T follicular helper cell (primary cell): ENCODE measurements around the gene MGAT5B.
"Not testable (repeated sequence)": the region's sequence is repeated elsewhere in the genome, so short reads cannot be mapped to it uniquely, and the experiment has no call there.

Experiments
- DNase-seq: peaks from one replicate; pipeline ENCODE4 v3.0.0-alpha.2; 2020; ENCODE audit warnings: low read depth

MGAT5B gene

DNA sequence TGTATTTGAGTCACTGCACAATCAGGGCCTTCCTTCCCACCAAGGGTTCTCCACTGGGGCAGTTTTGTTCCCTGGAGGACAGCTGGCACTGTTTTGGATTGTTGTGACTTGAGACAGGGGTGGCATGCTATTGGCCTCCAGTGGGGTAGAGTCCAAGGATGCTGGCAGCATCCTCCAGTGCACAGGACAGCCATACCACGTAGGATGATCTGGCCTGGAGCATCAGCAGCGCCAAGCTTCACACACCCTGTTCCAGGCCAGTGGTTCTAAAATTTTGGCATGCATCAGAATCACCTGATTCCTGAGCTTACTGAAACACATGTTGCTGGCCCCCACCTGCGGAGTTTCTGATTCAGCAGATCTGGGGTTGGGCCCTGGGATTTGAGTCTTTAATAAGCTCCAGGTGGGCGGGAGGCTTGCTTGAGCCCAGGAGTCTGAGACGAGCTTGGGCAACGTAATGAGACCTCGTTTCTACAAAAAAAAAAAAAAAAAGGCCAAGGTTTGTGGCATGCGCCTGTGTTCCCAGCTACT, 83.2 kb downstream of the MGAT5B start:
- no peak for DNase-seq

DNA sequence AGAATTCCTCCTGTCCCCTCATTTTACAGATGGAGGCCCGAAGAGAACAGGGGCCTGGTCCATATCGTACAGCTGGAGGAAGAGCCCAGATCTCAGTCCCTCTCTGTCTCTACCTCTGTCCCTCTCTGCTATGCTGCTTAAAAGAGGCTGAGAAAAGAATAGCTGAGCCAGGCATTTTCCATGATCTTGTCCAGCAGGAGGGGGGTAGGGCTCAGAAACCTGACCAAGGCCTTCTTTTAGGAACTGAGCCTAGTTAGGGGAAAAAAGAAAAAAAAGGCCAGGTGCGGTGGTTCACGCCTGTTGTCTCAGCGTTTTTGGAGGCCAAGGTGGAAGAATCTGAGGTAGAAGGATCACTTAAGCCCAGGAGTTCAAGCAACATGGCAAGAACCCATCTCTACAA, 84.2 kb downstream of the MGAT5B start:
- no peak for DNase-seq

DNA sequence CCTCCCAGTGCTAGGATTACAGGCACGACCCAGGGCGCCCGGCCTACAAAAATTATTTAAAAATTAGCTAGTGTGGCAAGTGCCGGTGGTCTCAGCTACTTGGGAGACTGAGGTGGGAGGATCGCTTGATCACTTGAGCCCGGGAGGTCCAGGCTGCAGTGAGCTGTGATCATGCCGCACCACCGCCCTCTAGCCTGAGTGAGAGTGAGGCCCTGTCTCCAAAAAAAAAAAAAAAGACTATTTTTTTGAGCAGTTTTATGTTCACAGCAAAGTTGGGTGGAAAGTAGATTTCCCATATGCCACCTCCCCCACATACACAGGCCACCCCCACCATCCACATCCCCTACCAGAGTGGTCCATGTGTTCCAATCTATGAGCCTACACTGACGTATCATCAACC, 84.9 kb downstream of the MGAT5B start:
- no peak for DNase-seq

DNA sequence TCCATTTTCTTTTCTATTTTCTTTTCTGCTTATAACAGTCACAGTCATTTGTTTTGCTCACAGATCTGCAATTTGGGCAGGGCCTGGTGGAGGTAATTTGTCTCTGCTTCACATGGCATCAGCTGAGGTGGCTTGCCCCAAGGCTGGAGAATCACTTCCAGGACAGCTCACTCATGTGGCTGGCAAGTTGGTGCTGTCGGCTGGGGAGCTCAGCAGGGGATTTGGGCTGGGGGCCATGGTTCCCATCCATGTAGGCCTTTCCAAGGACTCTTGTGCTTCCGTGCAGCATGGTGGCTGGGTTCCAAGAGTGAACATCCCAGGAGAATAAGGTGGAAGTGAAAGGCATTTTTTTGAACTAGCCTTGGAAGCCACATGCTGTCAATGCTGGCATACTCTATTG, 85.7 kb downstream of the MGAT5B start:
- no peak for DNase-seq

DNA sequence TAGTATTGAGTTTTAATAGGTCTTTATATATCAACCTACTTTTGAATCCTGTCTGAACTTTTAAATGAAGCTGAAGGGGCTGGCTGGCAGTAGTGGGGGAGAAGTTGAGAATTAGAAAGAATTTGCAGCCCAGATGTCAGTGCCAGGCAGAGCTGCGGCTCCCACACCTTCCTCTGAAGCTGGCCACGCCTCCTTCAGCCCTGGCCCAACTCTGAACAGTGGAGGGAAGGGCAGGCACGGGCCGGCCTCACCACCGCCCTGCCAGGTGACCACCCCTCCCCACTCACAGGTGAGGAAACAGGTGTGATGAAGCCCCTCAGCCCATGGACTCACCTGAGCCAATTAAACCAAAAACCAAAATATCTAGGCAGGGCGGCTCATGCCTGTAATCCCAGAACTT, 87.0 kb downstream of the MGAT5B start:
- no peak for DNase-seq

DNA sequence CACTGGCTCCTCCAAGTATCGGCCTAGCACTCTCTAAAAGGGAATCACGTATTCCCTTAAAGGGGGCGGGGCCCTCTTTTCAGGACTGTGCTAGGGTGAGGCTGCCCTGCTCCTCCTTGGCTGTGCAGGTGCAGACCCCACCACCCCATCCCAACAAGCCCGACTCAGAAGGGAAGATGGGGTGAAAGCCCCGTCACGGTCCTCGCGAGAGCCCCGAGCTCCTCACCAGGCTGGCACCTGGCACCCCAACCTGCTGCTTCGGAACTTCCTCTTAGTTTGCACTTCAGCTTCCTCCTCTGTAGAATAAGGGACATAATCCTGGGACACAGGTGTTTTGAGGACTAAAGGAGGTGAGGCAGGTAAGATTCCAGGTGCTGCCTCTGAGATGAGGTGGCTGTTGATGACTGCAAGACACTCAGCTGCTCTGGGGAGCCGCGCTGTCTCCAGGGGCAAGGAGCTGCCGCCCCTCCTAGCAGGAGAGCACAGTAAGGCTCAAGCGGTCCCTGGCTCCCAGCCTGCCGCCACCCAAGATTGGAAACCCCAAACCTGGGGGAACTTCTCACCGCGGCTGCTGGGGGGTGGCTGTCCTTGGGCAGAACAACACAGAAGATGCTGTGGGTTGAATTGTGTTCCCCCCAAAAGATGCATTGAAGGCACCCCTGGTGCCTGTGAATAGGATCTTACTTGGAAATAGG, 88.8 kb downstream of the MGAT5B start:
- no peak for DNase-seq

DNA sequence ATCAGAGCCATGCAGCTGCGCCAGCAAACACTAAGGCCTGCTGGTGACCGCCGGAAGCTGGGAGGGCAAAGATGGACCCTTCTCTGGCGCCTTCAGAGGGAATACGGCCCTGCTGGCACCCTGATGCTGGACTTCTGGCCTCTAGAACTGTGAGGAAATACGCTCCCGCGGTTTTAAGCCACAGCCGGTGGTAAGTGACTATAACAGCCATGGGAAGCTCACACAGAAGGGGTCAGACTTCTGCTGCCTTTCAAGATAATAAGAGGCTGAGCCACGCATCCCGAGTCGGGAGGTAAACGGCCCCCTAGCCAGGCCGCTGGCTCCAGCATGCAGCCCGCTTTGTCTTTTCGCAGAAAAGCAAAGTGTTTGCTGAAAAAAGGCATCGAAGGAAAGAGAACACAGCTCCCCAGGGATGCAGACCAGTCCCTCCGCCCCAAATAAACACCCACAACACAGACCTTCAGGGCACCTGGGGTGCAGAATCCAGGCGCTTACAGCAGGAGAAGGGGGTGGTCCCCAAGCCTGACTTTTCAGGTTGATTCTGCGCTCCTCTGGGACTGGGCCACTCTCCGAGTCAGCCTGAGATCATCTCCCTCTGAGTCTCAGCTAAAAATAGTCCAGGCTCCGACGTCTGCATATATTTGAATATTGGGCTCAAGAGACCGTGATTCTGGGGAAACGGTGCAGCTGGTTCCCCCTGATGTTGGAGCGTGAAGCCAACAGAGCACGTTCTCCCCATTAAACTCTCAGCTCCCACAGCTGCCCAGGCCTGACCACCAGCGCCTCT, 89.7 kb downstream of the MGAT5B start:
- no peak for DNase-seq

DNA sequence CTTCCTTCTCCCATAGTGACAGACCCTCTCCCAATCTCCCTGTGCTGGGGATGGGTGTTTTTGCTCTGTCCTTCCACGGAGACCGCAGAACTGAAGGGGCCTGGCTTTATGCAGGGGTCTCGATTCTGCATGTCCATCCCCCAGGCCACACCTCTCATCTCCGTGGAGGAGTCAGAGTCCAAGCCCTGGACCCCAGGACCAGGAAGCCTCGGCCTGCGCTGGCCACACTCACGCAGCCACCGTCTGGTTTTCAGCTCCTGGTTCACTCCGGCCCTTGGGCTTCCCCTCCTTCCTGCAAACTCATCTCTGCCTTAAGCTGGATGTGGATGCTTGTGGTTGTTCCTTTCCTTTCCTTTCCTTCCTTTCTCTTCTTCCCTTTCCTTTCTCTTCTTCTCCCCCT, 90.8 kb downstream of the MGAT5B start:
- no peak for DNase-seq

DNA sequence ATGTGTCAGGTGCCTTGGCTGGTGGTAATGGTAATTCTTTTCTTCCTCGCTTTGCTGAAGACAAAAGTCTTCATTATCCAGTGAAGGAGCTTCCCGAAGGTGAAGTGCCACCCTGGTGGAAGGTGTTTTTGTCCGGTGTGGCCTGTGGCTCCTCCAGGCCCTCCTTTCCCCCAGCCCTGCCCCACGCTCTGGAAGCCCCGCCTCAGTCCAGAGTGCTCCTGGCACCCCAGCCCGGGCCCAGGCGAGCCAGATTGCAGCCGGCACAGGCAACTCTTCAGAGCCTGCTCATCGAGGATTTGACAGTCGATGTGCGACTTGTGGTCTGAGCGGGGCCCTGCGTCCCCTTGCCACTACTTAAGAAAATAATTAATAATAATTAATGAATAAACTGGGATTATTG, 93.7 kb downstream of the MGAT5B start:
- no peak for DNase-seq

DNA sequence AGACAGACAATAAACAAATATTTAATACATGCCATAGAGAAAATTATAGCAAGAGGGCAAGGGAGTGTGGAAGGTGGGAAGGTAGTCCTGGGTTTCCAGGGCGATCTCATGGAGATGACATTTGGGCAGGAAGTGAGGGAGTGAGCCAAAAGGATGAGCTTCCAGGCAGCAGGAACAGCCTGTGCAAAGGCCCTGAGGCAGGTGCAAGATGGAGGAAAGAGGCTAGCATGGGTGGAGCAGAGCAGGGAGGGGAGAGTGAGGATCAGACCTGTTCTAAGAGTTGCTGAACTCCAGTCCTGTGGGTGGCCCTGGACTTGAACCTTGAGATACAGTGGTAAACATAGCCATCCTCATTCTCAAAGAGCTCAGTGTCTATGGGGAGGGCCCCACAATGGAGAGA, 94.7 kb downstream of the MGAT5B start:
- DNase-seq, result no peak

DNA sequence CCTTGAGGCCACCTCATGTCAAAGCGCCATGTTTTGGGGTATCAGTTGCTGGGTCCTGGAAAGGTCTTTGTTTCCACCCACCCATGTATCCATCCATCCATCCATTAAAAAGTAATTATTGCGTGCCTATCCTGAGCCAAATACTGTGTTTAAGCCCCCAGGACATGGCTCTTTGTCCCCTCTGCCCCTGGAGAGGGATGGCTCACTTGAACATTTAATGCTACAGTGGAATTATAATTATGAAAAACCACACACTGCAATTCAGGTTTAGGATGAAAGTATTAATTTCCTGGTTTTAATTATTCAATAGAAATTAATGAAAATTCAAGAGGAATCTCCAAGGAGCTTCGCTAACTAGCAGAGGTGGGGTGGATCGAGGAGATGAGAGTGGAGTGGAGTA, 97.8 kb downstream of the MGAT5B start:
- no peak for DNase-seq

DNA sequence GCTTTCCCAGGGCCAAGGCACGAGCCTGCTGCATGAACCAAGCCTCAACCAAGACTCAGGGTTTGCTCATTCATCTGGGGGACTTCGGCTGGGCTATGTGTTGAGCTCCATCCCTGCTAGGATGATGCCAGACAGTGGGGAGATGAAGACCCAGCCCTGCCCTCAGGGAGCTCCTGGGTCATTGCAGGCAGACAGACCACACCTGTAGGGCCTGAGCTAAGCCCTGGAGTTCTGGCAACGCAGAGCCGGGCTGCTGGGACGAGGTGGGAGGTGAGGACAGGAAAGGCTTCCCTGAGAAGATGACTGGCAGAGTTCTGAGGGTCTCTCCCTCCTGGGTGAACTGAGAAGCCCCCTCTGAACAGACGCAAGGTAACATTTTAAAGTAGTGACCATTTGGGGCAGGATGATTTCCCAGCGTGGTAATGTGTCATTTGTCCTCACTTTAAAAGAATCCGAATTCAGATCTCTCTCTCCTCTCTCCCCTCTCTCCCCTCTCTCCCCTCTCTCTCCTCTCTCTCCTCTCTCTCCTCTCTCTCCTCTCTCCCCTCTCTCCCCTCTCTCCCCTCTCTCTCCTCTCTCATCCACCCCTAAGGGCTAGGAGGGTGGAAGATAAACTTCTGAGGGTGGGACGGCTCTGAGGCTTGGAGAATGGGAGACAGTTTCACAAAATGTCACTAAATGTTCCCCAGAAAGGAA, 98.4 kb downstream of the MGAT5B start:
- no peak for DNase-seq

DNA sequence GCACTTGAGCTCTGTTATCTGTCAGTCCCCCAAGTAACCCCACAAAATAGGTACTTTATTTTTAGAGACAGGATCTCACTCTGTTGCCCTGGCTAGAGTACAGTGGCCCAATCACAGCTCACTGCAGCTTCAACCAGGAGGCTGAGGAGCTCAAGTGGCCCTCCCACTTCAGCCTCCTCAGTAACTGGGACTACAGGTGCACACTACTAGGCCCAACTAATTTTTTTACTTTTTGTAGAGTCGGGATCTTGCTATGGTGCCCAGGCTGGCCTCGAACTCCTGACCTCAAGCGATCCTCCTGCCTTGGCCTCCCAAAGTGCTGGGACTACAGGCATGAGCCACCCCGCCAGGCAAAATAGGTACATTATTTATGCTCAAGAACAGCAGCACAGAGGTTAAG, 99.6 kb downstream of the MGAT5B start:
- DNase-seq, result no peak

DNA sequence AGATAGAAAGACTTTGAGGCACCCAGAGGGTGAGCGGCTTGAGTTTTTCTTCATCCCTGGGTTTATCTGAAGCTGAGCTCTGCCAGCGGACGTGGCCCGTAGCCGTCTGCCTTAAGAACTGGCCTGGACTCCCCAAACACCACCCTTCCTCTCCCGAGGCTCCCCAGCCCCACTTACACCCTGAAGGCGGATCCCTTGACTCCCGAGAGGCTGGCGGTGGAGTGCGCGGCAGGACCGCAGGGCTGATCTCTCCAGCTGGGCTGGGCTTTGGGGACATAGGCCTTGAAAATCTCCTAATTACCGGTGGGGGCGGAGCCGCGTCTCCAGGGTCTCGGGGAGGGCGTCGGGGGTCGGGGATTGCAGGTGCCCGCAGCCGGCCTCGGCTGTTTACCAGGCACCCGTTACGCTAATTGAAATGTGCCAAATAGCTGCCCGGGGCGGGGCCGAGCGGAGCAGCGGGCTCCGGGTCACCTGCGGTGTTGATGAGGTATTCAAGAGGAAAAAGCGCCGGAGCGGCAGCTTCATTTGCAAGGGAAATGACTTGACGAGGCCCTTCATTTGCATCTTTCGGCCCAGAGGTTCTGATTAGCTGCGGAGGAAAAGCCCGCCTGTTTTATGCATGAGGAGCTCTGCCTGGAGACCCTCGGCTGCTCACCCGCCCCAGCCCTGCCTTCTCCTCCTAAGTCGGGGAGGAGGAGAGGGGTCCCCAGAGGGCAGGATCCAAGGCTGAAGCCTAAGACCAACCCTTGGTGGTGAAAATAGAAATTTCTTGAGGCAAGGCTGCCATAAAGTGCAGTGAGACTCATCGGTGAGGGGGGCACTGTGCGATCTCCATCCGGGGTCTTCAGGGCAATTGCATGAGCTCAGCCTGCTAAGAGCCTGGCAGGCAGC, 100.7 kb downstream of the MGAT5B start:
- DNase-seq, result peak; percentile 19

DNA sequence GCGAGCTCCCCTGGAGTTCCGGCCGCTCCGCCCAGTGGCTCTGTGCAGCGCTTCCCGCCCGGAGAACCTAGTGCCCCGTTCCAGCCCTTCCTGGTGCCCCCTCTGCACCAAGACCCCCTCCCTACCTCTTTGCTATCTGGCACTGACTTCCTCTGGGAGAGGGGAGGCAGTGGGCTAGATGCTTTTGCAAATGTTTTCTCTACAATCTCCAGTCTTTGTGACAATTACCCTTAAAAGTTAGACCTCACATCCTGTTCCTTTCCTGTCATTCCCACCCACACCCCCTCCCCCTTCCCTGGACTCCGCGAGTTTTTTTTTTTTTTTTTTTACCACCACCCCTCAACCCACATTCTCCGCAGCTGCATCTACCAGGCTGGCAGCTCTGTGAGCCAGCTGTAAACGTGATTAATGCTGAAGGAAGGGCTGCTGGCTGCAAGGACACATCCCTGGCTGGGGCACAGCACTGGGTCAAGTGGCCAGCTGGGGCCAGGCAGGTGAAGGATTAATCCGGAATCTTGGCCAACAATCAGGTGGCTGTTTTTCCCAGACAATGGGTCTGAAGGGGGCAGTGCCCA, 101.5 kb downstream of the MGAT5B start:
- no peak for DNase-seq

DNA sequence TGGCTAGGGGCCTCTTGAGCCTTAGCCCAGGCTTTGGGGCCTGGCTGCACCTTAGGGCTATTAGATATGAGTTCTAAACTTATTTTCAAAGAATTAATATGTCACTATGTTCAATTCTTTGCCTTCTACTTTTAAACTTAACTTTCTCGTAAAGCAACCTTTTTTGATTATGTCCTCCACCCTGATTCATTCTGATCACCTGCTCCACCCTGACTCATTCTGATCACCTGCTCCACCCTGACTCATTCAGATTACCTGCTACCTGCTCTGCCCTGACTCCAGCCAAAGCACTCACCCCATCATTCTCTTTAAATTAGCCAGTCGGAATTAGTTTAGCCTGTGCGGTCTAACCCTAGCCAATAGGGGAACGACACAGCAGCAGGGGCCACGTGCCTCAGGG, 102.0 kb downstream of the MGAT5B start:
- DNase-seq, result not testable (repeated sequence)

DNA sequence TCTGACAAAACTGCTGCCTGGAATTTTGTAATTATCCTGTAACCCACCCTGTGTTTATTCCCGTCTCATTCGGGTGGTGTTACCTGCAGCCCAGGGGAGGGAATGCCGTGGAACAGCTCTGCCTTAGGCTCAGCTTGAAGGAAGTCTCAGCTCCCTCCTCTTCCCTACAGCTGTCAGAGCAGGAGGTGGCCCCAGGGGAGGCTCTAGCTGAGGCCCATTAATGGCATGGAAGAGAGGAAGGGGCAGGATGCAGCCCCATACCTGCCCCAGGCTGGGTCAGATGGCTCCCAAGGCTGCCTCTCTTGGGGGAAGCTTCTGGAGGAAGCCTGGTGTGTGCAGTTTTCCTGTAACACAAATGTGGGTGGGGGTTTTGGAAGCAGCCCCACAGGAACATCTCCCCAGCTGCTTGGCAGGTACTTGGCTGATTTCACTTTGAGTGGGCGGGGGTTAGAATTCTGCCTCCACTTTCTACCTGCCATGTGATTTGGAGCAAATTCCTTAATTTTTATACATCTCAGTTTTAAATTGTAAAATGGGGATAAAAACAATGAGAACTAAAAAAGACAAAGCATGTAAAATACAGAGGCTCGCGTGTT, 103.9 kb downstream of the MGAT5B start:
- DNase-seq, result no peak

DNA sequence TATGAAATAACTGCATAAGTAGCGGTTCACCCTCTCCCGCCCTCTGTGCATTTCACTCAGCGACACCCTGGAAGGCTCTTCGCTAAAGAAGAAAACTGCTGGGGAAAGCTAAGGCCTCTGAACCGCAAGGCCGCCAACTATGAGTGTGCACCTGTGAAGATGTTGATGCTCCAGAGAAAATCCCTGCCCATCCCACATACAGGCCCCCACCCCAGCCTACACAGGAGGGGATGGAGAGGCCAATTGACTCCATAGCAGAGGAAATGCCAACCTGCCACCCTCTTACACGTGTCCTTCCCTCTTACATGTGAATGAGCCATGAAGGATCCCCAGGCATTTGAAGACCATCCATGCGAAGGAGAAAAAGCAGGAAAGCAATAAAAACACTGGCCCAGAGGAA, 104.8 kb downstream of the MGAT5B start:
- no peak for DNase-seq

DNA sequence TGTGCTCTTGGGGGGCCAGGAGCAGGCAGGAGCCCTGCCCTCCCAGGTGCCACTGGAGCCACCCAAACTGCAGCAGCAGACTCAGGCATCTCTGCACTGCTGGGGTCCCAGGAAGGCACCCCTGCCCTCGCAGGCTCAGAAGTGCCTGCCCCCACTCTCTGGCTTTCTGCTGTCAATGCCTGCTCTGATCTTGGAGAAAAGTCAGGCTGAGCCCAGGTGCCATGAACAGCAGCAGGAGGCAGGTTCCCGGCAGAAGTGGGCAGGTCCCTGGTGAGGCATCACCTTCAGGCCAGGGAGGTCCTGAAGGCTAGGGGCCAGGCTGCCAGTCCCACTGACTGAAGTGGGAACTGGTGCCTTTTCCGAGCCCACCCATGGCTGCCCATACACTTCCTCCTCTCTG, 106.5 kb downstream of the MGAT5B start:
- no peak for DNase-seq

DNA sequence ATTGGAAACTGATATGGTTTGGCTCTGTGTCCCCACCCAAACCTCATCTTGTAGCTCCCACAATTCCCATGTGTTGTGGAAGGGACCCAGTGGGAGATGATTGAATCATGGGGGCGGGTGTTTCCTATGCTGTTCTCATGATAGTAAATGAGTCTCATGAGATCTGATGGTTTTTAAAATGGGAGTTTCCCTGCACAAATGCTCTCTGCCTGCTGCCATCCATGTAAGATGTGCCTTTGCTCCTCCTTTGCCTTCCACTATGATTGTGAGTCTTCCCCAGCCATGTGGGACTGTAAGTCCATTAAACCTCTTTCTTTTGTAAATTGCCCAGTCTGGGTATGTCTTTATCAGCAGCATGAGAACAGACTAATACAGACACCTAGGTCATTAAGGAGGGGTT, 109.8 kb downstream of the MGAT5B start:
- DNase-seq, result not testable (repeated sequence)
